ENCODE data around the gene CERK. TPM values are rescaled to one million over a fixed set of nuclear protein-coding genes. Genes with fewer than 3 reads are reported as not detected.

Gene CERK
- total and polyA plus RNA-seq, 2 of the 8 experiments (the other 6 are each of a cell fraction or from before 2014, with no cell fraction given): 26.6 to 59.0 TPM

DNA sequence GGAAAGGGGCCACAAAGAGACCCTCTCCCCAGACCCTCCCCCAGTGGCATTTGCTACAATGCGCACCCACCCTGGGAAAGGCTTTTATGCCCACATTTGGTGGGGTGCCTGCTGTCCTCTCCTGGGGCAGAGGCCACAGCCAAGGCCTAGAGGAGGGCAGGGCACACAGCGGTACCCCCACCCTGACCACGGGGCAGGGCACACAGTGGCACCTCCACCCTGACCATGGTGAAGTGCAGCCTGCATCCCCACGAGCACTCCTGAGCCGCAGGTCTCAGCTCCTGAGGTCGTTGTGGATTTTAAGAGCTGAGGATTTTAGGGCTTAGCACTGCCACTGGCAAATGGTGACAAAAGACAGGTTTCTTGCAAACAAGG, 34.1 kb downstream of the CERK start (continued):
- TF ChIP-seq TBP (IDR thresholded peaks at IDR 0.05; ENCODE audit: low read depth, low read length) (no peak), RBBP5 (IDR thresholded peaks at IDR 0.05; ENCODE audit: borderline replicate concordance, low read depth, low read length) (no peak), NRF1 (IDR thresholded peaks at IDR 0.05; ENCODE audit: low read depth, low read length) (no peak), CBX8 (IDR thresholded peaks at IDR 0.05; ENCODE audit: borderline replicate concordance, low read depth, low read length) (no peak), SIX5 (IDR thresholded peaks at IDR 0.05; ENCODE audit: low read depth, low read length) (no peak), TEAD4 (IDR thresholded peaks at IDR 0.05; ENCODE audit: low read depth, low read length) (no peak), CHD2 (IDR thresholded peaks at IDR 0.05; ENCODE audit: low read length) (no peak)

All from H1 (cell line).